Bronchial epithelial cell (primary cell): ENCODE data around the gene TLX3. TPM values are rescaled to one million over a fixed set of nuclear protein-coding genes. Genes with fewer than 3 reads are reported as not detected.

Experiments used
- DNase-seq: peaks from one replicate; pipeline ENCODE4 v3.0.0-alpha.2; 2010; ENCODE audit warnings: low read depth
- FAIRE-seq: peaks from 2 replicates; lab custom pipeline; 2011; peaks lifted over from hg19 to GRCh38; lab: Jason Lieb, UNC
- H3K27me3 ChIP-seq: 2 replicates; pipeline ENCODE4 v1.5.1; 2011; ENCODE audit warnings: low read length; ENCODE audit not compliant: control insufficient read depth, insufficient read depth
- H3K36me3 ChIP-seq: 2 replicates; pipeline ENCODE4 v1.5.1; 2011; ENCODE audit warnings: low read length; ENCODE audit not compliant: control insufficient read depth, insufficient read depth
- H3K4me3 ChIP-seq: 2 replicates; pipeline ENCODE4 v1.5.1; 2011; ENCODE audit warnings: mild to moderate bottlenecking, low read depth, low read length, control low read depth
- CTCF ChIP-seq: IDR thresholded peaks from 2 replicates; pipeline ENCODE4 v1.5.1; 2011; ENCODE audit warnings: mild to moderate bottlenecking, moderate library complexity, low read length, control low read depth, inconsistent platforms; ENCODE audit not compliant: insufficient read depth, severe bottlenecking
- total RNA-seq: library from RNA; depleted of rRNA; stranded (reverse); fragments of >200 nt; gene quantifications from 2 replicates; pipeline ENCODE4 v1.2.1, GENCODE V29; 2014

The TLX3 gene
- total RNA-seq, 1 donor from 2014 or later: not detected

- FAIRE-seq (no peak), DNase-seq (no peak)
- H3K4me3 ChIP-seq: no peak overlapping the region
- TF ChIP-seq CTCF: no peak
- no peaks in the 10 kb centered on the region for H3K36me3 ChIP-seq
- H3K27me3 ChIP-seq: no peaks in the 10 kb centered on the region
Measured at GRCh38 chr5:171268700-171269620, 40.1 kb upstream of the TLX3 start.

DNA sequence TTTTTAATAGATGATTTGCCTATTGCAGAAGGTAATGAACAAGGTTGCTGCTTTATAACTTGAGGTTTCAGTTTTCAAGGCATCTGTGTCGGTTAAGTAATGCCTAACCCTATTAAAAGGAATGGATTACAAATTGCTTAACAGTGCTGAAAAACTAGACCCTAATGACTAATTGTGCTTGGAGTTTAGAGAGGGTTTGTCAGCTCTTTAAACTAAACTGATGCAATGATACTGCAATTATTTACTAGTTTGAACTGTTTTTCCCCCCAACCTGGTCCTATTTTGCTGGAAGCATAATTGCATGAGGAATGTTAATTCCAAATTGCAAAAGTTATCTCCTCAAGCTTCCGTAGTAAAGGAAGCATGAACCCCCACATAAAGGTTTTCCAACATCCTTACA lies 39.3 kb upstream of the TLX3 start:
- no peak for TF ChIP-seq CTCF
- FAIRE-seq: no peak
- peak; percentile 60 for DNase-seq
- Histone ChIP-seq H3K27me3 (no peaks in the 10 kb centered on the region), H3K36me3 (no peaks in the 10 kb centered on the region), H3K4me3 (no peak overlapping the region)

- DNase-seq: no peak
- Histone ChIP-seq H3K27me3 (no peaks in the 10 kb centered on the region), H3K4me3 (no peak overlapping the region), H3K36me3 (no peaks in the 10 kb centered on the region)
- FAIRE-seq: no peak
- TF ChIP-seq CTCF: no peak
Measured at GRCh38 chr5:171270136-171270535, 38.9 kb upstream of the TLX3 start.

- Histone ChIP-seq H3K27me3 (no peaks in the 10 kb centered on the region), H3K4me3 (no peak overlapping the region), H3K36me3 (no peaks in the 10 kb centered on the region)
- no peak for DNase-seq
- FAIRE-seq: no peak
- no peak for TF ChIP-seq CTCF
Measured at GRCh38 chr5:171271798-171272197, 37.2 kb upstream of the TLX3 start.

DNA sequence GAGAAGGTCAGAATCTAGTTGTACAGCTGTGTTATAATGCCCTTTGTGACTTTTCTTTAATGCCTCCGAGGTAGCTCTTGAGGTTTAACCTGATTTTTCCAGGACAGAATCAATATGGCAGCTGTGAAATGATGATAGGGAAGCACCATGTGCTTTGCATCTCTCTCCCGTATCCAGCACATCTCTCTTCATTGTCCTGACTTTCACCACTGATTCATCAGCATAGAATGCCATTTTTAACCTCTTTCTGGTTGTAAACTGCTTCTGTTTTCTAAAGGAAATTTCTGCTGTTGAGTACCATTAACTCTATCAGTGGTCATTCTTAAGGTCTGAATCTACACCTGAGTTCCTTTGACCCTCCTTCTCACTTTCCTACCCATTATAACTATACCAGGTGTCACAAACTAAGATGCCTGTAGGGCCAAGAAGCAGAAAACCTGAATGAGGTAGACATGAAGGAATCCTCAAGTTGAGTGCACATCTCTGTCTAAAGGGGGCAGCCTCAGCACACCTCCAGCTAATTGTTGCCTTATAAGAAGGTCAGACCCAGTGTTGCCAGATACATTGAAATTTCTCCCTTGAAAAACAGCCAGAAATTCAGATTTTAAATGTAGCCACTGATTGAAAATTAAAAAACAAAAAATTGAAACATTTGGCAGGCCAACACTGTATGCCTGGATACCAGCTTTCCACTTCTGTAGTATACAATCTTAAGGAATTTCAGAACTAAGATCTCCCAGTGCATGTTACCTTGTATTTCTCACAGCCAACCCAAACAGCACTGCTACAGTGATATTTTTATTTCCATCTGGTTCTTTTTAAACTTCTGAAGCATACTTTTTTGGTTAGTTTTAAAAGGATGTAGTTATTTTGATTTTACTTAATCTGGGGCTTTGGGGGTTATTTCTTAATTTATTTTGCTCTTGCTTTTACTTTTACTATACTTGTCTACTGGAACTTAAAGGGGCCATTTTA lies 35.8 kb upstream of the TLX3 start:
- FAIRE-seq (no peak), DNase-seq (peak; percentile 41)

More for the DNA sequence above, 35.8 kb upstream of the TLX3 start:
- TF ChIP-seq CTCF: peak; percentile 48
- H3K27me3 ChIP-seq: no peaks in the 10 kb centered on the region
- H3K4me3 ChIP-seq: no peak overlapping the region
- H3K36me3 ChIP-seq: no peaks in the 10 kb centered on the region
